Stimulated activated CD4-positive, alpha-beta T cell treated with anti-CD3 and anti-CD28 coated beads, Interleukin-2, amount 100 ng/mL, for 4 hours (primary cell): ENCODE data around the gene IGSF21.

ENCODE experiments used
- DNase-seq: peaks from one replicate; pipeline ENCODE4 v3.0.0-alpha.2; 2020; ENCODE audit warnings: low read depth

The IGSF21 gene

DNA sequence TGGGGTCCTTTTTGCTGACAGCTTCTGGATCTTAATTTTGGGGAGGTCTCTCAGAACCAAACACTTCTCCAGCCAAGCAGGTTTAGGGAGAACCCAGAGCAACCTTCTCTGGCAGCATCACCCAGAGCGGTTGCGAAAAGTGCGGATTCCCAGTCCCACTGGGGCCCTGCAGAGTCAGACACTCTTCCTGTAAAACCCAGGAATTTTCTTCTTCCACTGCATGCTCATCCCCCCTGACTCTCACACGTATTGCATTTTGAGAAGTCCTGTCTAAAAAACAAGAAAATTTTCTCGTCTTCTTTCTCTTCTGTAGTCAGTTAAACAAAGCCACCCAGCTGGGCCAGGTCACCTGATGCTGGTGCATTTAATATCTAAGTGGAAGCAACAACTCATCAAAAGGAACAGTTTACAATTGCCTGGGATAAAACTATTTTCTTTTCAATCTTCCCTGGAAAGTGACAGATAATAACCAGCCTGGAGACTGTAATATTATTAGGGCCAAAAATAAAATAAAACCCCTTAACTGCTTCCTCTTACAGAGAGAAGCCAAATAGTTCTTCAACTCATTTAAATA is 156.0 kb downstream of the IGSF21 start:
- DNase-seq: no peak

DNA sequence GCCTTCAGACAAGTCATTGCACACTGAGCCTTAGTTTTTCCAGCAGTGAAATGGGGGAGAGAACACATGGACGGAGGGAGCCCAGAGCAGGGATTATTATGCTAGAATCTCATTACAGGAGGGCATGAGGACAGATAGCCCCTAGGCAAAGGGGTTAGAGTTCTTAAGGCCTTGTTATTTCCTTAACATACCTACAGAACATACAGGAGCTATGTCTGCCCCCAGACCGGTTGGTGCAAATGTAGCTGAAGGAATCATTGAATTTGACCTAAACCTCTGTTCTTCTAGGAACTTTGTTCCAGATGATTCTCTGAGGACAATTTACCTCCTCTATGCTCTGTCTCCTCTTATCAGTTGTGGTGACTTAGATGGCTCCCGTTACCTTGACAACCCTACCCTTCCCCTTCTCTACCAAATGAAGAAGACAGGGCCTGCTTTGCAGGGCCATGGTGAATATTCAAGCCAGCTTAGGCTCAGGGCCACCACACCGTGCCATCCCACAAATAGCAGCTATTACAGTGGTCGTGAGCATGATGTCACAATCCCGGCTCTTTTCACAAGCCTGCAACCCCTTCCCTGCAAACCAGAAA is 156.9 kb downstream of the IGSF21 start:
- no peak for DNase-seq

DNA sequence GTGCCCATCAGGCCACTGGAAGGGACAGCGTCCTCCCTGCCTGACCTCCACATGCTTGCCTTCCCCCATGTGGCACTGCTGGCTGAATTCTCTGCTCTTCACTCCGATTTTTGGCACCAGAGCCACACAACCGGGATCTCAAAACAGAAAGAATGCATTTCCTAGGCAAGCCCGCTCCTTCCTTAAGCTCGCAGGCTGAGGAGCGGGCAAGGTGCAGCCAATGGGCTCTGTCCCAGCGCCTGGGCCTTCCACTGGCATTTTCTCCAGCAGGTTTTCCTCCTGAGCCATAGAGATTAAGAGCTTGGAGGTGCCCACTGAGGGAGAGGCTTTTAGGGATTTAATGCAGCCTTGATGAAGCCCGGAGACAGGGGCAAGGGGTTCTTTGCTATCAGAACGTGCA is 158.0 kb downstream of the IGSF21 start:
- DNase-seq: no peak

DNA sequence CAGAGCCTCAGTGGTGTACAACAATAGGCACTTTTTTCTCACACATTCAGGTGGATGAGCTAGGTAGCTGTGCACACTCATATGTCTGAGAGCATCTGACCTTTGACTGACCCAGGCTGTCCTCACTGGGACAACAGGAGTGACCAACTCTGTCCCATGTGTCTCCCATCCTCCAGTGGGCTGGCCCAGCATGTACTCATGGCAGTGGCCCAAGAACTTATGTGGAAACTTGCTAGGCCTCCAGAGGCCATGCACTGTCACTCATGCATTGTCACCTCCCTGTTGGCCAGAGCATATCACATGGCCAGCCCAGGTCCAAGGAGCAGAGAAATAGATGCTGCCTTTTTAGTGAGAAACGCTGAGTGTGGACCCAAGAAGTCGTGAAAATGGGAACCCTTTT is 158.8 kb downstream of the IGSF21 start:
- no peak for DNase-seq

DNA sequence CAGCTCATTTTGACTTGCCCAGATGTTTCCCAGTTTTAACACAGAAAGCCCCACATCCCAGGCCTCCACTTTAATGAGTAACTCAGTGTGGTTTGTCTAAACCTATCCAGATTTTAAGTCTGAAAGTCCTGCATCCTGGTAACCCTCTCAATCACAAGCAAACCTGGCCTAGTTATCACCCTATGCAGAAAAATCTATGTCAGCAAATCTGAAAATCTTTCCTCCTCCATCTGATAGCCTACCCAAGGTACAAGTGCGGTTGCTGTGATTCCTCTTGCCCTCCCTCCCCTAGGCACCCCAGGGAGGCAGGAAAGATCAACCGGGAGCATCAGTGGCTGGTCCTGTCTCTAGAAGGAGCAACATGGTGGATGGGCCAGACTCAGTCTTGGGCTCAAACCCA is 163.7 kb downstream of the IGSF21 start:
- DNase-seq: no peak

DNA sequence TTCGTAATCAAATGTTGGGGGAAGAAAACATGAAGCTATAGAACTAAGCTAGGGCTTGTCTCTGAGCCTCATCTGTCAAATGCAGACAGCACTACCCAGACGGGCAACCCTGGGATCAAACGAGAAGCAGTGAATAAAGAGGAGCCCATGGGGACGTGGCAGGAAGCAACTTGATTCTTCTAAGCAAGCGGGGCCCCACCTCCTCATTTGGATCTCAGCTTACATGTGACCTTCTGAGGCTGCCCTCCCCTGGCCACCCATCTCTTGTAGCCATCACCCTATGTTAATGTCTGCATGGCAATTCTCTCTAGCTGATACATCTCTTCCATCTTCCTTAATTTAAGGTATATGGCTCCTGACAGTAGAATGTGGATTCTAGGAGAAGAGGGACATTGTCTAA is 171.3 kb downstream of the IGSF21 start:
- DNase-seq: no peak

DNA sequence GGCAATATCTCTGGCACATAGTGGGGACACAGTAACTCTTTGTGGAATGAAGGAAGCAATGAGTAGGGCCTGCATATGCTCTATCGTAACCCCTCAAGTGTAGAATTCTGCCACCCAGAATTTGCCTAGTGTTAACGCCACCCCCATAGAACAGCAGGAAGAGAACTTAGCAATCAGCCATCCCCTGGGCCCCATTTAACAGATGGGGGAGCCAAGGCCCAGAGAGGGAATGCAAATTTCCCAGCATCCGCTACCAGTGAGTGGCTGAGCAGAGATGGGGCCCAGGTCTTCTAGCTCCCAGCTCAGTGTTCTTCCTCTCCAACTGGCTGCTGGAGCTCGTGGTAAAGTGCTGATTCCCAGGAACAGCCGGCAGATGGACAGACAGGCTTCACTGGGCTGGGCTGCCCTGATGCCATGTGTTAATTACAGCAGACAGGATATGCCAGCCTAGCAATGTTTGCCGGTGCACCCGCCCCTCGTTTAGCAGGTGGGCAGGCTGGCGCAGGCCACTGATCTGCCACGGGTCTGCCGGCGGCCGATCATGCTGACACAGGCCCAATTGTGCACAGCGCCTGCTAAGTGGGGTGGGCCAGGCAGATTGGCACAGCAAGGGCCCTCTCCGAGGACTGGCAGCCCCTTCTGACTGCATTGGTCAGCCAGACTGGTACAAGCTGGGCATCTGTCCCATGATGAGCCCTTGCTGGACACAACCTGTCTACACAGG is 171.9 kb downstream of the IGSF21 start:
- no peak for DNase-seq

DNA sequence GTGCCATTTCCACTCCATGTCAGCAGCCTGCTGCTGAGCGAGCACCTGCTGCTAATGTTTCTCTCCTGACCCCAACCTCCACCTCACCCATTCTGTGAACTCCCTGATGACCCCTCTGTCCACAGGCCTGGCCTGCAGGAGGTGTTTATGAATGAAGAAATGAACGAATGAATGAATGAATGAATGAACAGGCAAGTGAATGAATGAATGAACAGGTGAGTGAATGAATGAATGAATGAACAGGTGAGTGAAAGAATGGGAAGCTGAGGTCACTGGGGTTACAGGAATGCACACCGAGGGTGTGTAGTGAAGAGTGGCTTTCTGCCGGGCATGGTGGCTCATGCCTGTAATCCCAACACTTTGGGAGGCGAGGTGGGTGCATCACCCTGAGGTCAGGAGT is 173.4 kb downstream of the IGSF21 start:
- DNase-seq: no peak

DNA sequence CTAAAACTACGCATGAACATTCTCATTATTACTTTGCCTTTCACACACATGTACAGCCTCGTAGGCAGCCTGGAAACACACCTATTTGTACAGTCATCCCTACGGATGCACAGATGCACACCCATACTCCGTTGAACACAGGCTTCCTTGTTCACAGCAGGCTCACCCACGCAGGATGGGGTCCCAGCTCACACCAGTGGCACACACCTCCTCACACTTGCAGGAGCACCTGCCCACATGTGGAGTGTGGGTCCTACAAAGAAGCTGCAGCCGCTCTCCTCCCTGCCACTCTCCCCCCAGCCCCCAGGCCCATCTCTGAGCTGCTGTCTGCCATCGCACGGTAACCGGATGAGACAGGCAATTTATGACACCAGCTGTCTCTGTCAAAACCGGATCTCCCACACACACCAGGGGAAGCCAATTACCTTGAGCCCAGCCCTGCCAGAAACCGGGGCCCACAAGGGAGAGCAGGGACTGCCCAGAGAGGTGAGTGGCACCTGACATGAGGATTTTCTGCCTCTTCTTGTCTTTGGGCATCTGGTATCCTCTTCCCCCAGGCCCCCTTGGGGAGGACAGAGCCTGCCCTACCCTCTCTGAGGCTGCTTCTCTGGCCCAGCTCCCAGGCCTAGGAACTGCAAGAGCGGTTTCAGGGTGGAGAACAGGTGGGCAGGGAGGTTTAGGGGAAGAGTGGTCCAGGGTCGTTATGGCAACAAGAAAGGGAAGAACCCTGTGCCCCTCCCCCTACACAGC is 175.4 kb downstream of the IGSF21 start:
- DNase-seq: no peak

DNA sequence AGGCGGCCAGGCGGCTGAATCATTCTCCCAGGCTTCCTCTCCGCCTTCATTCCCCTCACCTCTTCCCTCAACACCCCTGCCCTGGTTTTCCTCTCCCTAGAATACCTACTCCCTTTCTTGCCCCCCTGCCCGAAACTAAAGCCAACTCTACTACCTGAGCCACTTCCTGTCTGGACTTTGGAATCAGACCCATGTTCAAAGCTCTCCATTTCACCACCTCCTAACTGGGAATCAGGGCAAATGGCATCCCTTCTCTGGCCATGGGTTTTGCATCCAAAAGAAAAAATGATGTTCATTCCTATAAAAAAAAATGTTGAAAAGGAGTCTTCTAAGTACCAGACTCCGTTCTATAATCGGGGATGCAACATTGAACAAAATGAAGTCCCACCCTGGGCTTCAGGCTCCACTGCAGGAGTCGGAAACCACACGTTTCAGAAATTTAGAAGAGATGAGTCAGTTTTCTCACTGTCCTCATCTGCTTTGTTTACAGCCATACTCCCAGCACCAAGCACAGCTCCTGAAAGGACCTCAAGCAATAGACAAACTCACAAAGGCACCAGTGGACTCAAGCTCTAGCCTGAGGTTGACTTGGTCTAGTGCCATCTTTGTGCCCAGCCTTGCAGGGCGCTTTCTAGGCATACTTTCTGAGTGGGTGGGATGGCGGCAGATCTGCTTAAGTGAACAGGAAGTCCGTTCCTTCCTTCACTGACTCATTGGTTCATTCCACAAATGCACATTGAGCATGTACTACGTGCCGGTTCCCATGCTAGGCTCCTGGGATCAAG is 176.2 kb downstream of the IGSF21 start:
- DNase-seq: no peak

DNA sequence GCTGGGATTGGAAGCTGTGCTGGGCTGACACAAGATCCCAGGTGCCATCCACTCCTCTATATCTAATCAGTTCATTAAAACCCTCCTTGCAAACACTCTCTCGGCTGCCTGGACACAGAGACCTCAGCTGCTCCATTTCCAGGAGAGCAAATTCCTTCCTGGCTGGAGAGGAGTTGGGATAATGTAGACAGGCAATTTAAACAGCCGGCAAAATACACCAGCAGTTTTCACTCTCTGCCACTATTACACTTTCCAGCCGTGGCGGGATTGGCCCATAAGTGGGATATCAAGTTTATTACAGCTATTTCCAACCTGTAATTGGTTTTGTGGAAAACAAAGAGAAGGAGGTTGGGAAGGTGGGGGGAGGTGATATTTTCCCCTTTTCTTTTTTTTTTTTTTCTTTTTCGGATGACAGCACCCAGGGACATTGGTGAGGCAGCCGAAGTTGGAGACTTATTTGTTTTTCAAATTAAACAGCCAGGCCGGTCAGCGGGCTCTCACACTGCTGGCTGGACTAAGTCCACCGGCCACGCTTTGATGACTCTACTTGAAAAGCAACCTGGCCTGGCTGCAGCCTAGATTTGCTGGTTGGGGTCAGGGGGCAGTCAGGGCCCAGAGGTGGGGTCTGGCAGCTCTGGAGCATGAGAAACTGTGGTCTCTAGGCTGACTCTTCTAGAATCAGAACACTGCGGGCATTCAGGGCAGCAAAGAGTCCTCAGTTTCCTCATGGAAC is 177.4 kb downstream of the IGSF21 start:
- no peak for DNase-seq

DNA sequence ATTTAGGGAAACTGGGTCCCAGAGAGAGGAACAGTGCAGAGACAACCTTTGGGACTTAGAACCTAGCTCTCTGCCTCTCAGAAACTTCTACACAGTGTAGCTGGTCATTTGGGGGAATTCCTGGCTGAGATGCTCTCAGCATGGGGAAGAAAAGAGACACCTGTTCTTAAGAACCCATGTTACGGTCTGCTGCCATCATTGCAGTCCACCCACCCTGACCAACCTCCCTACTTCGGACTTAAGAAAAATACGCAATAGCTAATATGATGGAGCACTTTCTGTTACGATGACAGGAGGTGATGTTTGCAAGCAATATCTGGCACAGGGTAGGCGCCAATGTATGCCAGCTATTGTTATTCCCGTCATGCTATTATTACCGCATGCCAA is 177.9 kb downstream of the IGSF21 start:
- DNase-seq: no peak

DNA sequence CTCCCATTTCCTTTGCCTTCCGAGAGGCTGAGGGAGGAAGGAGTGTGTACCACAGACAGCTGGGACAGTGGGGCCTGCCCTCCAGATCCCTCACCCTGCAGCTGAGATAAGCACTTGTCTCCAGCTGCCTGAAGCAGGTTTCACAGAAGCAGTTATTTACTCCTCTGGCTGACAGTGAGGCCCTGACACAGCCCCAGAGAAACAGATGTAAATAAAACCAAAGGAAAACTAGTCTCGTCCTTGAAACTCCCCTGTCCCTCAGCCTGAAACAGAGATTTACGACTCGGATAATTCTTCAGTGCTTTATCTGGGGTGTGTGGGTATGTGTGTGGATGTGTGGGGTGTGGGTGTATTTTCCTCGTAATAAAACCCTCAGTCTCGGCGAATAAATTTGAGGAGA is 181.1 kb downstream of the IGSF21 start:
- DNase-seq: no peak

DNA sequence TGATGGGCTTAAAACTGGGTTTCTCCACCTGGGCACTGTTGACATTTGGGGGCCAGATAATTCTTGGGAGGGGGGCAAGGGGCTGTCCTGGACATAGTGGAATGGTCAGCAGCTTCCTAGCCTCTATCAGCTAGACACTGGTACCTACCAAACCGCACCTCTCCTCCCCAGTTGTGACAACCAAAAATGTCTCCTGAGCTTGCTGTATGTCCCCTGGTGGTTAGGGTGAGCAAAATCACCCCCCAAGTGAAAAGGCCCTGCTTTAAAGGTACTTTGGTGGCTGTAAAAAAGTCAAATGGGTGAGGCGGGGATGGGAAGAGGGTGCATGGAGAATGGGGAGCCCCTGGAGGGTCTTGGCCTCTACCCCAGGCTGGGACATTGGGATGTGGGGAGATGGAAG is 182.0 kb downstream of the IGSF21 start:
- DNase-seq: no peak

DNA sequence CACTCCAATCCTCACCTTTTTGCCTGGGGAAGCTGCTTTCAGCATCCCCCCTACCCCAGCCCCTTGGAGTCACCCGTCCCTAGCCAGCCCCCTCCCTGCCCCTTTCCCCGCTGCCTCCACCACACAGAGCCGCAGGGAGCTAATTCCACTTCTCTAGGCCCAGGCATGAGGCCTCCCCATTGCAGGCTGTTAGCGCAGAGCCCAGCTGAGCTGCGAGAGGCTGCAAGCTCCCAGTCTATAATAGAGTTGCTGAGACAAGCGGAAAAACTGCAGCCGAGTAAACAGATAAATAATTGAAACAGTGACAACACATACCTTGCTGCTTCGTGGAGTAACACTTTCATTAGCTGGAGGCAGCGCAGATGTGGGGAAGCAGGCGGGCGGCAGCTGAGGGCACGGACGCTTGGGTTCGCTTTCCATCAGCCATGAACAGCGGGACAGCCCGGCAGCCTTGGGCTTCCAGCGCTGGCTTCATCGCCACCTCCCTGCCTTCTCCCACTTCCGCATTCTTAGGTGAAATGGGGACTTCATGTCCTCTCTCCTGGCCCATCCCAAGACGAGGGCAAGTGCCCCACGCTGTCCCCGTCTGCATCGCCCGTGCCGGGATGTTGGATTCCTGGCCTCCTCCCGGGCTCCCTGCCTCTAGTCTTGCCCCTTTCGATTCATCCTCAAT is 183.3 kb downstream of the IGSF21 start:
- DNase-seq: no peak

DNA sequence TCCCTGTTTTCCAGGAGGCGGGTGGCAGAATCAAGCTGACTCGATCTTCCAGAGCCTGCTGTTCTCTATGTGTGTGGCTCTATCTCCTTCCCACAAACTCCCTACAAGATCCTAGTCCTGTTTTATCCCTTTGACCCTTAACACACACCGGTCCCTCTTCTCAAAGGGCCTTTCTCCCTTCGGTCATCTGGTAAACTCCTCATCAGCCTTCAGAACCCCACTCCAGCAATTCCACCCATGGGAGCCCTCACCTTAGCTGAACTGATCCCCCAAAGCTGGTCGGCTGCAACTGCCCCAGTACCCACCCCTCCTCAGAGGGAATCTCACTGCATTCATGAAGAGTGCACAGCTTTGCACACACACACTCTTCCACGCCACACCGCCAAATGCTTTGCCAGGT is 184.9 kb downstream of the IGSF21 start:
- DNase-seq: no peak

DNA sequence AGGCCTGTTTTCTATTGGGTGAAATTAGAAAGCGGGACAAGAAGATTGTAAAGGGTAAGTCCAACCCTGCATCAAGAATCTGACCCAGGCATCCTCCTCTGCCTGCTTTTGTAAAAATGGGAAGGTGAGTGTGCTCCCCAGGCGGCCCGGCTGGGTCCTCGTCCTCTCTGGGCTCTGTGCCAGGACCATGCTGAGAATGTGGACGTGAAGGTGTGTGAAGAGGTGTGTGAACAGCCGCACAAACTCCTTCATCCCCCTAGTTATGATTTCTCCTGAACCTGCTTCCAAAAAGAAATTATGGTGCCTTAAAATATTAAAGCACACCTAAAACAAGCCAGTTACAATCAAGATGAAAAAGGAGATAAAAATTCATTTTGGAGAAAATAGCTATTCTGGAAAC is 185.7 kb downstream of the IGSF21 start:
- DNase-seq: no peak

DNA sequence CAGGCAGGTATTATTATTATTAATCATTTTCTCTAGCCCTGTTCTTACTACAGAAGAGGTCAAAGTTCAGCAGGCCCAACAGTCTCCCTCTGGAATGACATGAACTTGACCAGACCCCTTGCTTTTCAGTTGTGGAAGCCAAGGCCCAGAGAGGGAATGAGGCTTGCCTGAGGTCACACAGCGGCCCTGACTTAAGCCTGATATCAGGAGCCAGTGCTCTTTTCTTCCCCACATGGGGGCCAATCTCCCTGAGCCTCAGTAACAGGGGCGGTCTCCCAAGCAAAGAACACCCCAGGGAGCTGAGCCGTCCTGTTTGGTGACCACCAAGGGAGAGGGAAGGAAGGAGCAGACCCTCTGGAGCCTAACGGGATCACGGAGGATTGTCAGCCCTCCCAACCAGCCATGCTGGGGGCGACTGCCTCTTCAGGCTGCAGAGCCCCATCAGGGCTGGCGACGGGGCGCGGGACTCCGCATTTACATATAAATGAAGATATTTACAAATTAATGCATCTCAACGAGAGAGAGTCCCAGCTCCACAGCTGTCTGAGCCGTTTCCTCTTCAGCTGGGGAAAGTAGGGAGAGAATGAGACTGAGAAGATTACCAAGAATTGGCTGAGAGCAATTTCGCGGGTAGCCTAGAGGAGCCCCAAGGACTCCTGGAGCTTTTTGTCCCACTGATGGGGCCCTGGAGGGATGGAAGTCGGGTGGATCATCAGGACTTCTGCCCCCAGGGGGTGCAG is 187.0 kb downstream of the IGSF21 start:
- no peak for DNase-seq

DNA sequence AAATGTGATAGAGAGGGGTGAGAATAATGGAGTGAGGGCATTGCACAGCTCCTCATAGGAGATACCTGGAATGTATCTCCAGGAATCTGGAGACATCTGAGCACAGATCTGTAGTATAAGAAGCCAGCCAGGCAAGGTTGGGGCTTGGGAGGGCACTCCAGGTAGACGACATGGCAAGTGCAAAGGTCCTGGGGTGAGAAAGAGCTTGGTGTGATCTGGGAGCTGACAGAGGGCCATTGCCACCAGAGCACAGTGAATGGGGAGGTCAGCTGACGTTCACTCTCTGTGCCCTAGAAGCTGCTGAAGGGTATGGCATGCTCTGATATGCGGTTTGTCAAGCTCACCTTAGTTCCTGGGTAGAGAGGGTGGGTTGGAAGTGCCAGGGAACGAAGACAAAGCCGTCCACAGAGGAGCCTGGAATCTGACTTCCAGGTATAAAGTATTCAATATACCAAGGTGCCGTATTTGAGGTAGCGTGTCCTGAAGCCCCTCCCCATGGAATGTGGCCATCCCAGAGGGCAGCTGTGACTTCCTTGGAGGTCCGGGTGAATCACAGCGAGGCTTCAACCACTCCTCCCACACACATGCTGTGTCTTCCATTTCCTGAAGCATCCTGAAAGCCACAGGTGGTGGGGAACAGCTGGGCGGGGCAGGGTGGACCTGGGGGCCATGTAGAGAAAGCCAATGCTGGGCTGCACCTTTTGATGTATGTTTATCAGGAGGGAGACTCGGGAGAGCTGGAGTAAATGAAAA is 190.5 kb downstream of the IGSF21 start:
- DNase-seq: no peak
